ENCODE results near the gene STEAP3.

The STEAP3 gene

DNA sequence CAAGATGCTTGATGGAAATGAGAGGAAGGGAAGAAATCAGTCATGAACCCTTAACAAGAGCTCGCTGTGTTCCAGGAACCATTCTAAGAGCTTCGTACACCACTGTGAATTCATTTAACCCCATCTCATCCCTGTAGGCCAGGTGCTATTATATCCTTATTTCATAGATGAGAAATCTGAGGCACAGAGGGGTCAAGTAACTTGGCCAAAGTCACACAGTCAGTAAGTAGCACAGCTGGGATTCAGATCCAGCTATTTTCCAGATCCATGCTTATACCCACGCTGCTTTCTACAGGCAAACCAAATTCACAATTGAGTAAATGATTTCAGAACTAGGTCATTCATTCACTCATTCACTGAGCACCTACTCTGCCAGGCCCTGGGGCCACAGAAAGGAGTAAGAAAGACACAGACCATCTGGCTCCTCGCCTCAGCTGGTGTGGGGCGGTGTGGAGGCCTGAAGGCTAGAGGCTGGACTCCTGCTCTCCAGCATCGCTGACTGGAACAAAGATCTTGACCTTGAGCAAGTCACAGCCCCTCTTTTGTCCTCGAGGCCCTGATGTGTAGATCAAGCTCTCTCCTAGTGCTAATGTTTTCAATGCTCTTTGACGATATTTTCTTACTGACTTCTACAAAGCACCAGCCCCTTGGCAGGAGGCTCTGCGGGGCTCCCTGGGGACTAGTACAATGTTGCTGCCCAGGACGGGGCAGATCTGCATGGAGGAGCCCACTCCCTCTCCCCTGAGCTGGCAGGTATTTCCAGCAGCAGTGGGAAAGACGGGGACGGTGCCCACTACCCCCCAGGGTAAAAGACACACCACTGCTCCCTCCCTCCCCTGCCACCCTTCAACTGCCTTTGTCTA is 26.5 kb downstream of the STEAP3 start:
- no peaks in the 10 kb centered on the region for H4K20me1 ChIP-seq (ENCODE audit: insufficient read depth, low read length)
- TF ChIP-seq CTCF (IDR thresholded peaks at IDR 0.05; ENCODE audit: low read depth, low read length): no peak
- TF ChIP-seq EZH2phosphoT487 (IDR thresholded peaks at IDR 0.05; ENCODE audit: low read depth): no peak
- H3K4me1 ChIP-seq (ENCODE audit: low read length): no peaks in the 10 kb centered on the region
- no peak overlapping the region for H3K27ac ChIP-seq (ENCODE audit: low read length)
- H3K27me3 ChIP-seq (ENCODE audit: low read depth, low read length): no peaks in the 10 kb centered on the region
- no peak overlapping the region for H3K9ac ChIP-seq (ENCODE audit: low read length)
- H3K36me3 ChIP-seq (replicated peaks; ENCODE audit: low read depth, low read length): no peaks in the 10 kb centered on the region
- no peak overlapping the region for H2AFZ ChIP-seq (ENCODE audit: low read depth, low read length)
- no peak overlapping the region for H3K4me2 ChIP-seq (ENCODE audit: low read length)
- H3K79me2 ChIP-seq (ENCODE audit: low read length): no peaks in the 10 kb centered on the region
- no peak overlapping the region for H3K4me3 ChIP-seq (ENCODE audit: low read length)
- H3K9me3 ChIP-seq (ENCODE audit: insufficient read depth, low read length): no peaks in the 10 kb centered on the region

GRCh38 chr2:119250718-119251290 is 27.2 kb downstream of the STEAP3 start:
- no peak overlapping the region for H2AFZ ChIP-seq (ENCODE audit: low read depth, low read length)
- H3K9me3 ChIP-seq (ENCODE audit: insufficient read depth, low read length): no peaks in the 10 kb centered on the region
- H3K4me2 ChIP-seq (ENCODE audit: low read length): no peak overlapping the region
- no peak for TF ChIP-seq EZH2phosphoT487 (IDR thresholded peaks at IDR 0.05; ENCODE audit: low read depth)
- TF ChIP-seq CTCF (IDR thresholded peaks at IDR 0.05; ENCODE audit: low read depth, low read length): no peak
- no peak overlapping the region for H3K27ac ChIP-seq (ENCODE audit: low read length)
- no peak overlapping the region for H3K9ac ChIP-seq (ENCODE audit: low read length)
- H4K20me1 ChIP-seq (ENCODE audit: insufficient read depth, low read length): no peaks in the 10 kb centered on the region
- H3K27me3 ChIP-seq (ENCODE audit: low read depth, low read length): no peaks in the 10 kb centered on the region
- no peaks in the 10 kb centered on the region for H3K4me1 ChIP-seq (ENCODE audit: low read length)
- no peaks in the 10 kb centered on the region for H3K36me3 ChIP-seq (replicated peaks; ENCODE audit: low read depth, low read length)
- no peak overlapping the region for H3K4me3 ChIP-seq (ENCODE audit: low read length)
- H3K79me2 ChIP-seq (ENCODE audit: low read length): no peaks in the 10 kb centered on the region

GRCh38 chr2:119251652-119252051 is 28.0 kb downstream of the STEAP3 start:
- no peak for TF ChIP-seq CTCF (IDR thresholded peaks at IDR 0.05; ENCODE audit: low read depth, low read length)
- TF ChIP-seq EZH2phosphoT487 (IDR thresholded peaks at IDR 0.05; ENCODE audit: low read depth): no peak
- Histone ChIP-seq H3K36me3 (replicated peaks; ENCODE audit: low read depth, low read length) (no peaks in the 10 kb centered on the region), H3K27ac (ENCODE audit: low read length) (no peak overlapping the region), H3K79me2 (ENCODE audit: low read length) (no peaks in the 10 kb centered on the region), H3K9me3 (ENCODE audit: insufficient read depth, low read length) (no peaks in the 10 kb centered on the region), H3K4me1 (ENCODE audit: low read length) (no peaks in the 10 kb centered on the region), H3K4me2 (ENCODE audit: low read length) (no peak overlapping the region), H3K4me3 (ENCODE audit: low read length) (no peak overlapping the region), H4K20me1 (ENCODE audit: insufficient read depth, low read length) (no peaks in the 10 kb centered on the region), H3K27me3 (ENCODE audit: low read depth, low read length) (no peaks in the 10 kb centered on the region), H2AFZ (ENCODE audit: low read depth, low read length) (no peak overlapping the region), H3K9ac (ENCODE audit: low read length) (no peak overlapping the region)
